SKM-1 (cell line): ENCODE measurements around the gene MAPT.

Experiments
- DNase-seq: peaks from one replicate; lab custom pipeline; 2025; ENCODE audit not compliant: unreplicated experiment; lab: John Stamatoyannopoulos, UW

Gene MAPT

DNA sequence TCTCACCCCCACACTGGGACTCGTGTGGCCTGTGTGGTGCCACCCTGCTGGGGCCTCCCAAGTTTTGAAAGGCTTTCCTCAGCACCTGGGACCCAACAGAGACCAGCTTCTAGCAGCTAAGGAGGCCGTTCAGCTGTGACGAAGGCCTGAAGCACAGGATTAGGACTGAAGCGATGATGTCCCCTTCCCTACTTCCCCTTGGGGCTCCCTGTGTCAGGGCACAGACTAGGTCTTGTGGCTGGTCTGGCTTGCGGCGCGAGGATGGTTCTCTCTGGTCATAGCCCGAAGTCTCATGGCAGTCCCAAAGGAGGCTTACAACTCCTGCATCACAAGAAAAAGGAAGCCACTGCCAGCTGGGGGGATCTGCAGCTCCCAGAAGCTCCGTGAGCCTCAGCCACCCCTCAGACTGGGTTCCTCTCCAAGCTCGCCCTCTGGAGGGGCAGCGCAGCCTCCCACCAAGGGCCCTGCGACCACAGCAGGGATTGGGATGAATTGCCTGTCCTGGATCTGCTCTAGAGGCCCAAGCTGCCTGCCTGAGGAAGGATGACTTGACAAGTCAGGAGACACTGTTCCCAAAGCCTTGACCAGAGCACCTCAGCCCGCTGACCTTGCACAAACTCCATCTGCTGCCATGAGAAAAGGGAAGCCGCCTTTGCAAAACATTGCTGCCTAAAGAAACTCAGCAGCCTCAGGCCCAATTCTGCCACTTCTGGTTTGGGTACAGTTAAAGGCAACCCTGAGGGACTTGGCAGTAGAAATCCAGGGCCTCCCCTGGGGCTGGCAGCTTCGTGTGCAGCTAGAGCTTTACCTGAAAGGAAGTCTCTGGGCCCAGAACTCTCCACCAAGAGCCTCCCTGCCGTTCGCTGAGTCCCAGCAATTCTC lies 132.1 kb downstream of the MAPT start:
- no peak for DNase-seq

- DNase-seq, result no peak
Measured at GRCh38 chr17:46027048-46027975, 133.0 kb downstream of the MAPT start.

DNA sequence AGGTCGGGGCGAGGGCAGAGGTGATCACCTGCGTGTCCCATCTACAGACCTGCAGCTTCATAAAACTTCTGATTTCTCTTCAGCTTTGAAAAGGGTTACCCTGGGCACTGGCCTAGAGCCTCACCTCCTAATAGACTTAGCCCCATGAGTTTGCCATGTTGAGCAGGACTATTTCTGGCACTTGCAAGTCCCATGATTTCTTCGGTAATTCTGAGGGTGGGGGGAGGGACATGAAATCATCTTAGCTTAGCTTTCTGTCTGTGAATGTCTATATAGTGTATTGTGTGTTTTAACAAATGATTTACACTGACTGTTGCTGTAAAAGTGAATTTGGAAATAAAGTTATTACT lies 133.6 kb downstream of the MAPT start:
- no peak for DNase-seq

GRCh38 chr17:46028374-46028773 lies 134.0 kb downstream of the MAPT start:
- DNase-seq, result no peak

DNA sequence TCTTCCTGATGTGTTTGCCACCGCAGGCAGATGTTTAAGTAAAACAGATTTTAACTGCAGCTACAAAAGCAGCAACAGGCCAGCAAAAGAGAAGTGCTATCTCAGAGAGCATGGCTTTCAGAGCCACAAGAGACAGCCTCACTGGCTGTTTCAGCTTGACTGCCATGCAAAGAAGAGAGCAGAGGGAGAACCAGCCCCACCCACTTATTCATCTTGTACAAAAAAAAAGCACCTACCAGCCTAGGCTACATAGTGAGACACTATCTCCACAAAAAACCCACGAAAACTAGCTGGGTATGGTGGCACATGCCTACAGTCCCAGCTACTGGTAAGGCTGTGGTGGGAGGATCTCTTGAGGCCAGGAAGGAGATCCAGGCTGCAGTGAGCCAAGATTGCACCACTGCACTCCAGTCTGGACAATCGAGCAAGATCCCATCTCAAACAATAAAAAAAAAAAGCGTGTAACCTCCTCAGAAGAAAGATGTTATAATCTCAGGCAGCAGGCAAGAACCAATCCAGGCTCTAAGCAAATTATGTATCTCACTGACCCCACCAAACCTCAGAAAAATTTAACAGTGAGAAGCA lies 134.7 kb downstream of the MAPT start:
- DNase-seq, result no peak

DNA sequence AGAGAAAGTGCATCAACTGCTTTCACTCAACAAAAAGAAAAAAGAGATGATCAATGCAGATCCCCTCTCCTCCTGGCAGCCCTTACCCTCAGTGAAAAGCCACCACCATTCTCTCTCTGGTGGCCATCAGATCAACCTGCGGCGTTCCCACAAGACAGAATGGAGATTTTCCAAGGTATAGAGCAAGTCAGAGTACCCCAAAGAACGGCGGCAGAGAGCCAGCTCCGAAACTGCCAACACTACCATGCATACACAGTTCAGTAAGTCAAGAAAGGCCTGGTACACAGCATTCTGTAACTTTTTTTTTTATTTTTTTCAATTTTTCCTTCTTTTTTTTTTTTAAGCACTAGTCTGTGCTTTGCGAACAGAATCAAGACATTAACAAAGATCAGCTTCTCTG lies 135.3 kb downstream of the MAPT start:
- no peak for DNase-seq

GRCh38 chr17:46030752-46031151 lies 136.4 kb downstream of the MAPT start:
- DNase-seq, result no peak

DNA sequence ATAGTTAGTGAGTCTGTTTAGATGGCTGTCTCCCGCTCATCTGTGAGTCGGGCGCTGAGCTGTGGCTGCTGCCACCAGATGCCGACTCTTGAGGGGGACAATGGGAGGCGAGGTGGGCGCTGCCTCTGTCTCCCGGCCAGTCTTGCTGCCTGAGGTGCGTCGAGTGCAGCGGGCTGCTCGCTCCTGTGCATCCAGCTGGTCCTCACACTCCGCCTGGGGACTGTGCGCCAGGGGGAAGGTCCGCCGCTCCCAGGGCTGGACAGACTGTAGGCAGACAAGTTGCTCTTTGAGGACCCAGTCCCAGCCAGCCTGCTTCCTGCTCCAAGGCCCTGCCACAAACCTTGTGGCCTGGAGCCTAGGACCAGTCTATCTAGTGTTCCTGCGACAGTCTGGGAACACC lies 137.1 kb downstream of the MAPT start:
- DNase-seq, result no peak

- DNase-seq, result no peak
Measured at GRCh38 chr17:46031920-46032319, 137.6 kb downstream of the MAPT start.

- no peak for DNase-seq
Measured at GRCh38 chr17:46032909-46033308, 138.6 kb downstream of the MAPT start.

GRCh38 chr17:46033392-46033791 lies 139.0 kb downstream of the MAPT start:
- no peak for DNase-seq

GRCh38 chr17:46035112-46035818 lies 140.9 kb downstream of the MAPT start:
- DNase-seq, result no peak

DNA sequence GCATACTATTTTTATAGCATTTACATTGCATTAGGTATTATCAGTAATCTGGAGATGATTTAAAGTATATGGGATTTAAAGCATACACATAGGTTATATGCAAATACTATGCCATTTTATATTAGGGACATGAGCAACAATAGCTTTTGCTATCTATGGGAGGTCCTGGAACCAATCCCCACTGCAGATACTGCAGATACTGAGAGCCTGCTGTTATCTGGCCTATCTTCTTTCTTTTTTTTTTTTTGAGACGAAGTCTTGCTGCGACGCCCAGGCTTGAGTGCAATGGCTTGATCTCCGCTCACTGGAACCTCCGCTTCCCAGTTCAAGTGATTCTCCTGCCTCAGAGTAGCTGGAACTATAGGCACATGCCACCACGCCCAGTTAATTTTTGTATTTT lies 142.1 kb downstream of the MAPT start:
- no peak for DNase-seq

GRCh38 chr17:46037722-46038255 lies 143.4 kb downstream of the MAPT start:
- DNase-seq, result no peak

DNA sequence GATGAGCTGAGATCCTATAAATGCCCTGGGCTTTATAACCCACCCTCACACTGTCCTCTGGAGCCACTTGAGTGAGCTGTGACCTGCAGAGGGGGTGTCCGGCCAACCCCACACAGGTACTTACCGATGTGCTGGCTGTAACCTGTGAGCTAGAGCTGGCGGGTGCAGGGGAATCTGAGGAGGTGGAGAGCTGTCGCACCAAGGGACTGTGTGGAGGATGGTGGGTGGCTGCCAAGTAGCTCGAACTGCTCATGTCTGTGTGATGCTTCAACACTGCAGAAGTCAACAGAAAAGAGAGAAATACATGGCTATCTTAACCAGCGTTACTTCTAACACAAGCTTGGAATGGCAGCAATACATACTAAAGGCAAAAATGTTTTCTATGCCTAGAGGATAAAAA lies 144.1 kb downstream of the MAPT start:
- DNase-seq, result no peak

GRCh38 chr17:46038937-46039336 lies 144.6 kb downstream of the MAPT start:
- no peak for DNase-seq

DNA sequence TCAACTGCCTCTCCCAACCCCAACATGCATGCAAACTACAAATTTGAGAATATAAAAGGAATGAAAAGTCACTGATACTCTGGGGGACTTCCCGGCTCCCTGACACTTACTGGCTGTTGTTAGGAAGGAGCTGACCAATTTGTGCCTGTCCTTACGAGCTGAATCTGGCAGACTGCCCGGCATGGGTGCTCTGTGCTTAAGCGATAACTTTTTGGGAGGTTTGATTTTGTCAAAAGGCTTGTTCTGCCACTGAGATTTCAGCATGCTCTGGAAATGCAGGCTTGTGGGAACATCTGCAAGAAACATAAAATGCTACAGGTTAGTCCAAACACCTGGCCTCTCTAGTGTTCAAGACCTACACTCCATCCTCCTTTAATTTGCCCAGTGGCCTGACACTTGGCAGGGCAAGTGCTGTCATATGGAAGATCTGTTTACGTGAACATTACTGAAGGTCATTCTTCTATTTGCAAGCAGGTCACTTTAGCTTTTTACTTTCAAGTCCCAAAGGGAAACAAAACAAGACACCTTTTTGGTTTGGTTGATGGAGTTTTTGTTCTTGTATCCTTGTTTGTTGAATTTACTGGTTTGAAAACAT lies 145.3 kb downstream of the MAPT start:
- no peak for DNase-seq

DNA sequence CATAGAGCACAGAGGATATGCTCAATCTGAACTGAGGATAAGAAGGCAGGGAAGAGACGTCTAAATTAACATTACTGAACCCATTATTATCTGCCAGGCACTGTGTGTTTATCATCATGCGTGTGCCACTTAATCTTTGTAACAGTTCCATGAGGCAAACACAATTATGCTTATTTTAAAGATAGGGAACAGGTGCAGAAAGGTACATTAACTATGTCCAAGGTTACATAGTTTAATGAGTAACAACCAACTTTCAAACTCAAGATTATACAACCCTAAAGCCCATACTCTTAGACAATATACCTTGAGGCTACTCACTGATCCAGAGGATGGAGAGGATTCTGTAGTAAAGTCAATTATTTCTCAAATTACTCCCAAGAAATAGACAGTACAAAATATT lies 147.9 kb downstream of the MAPT start:
- no peak for DNase-seq

DNA sequence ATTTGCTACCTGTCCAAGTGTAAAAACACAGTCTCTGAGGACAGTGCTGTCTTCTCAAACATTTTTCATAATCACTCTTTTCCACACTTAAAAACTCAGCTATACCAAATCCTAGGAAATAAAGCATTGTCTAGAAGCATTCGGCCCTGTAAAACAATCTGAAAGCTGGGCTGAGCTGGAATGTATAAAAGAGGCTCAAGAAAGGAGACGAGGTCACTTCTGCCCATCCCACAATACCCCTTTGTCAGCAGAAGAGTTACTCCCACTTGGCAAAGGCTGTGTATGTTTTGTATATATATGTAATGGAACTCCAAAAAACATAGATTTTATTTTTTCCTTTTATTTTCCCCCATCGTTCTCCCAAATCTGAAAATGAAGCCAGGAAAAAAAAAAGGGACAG lies 148.6 kb downstream of the MAPT start:
- no peak for DNase-seq

- no peak for DNase-seq
Measured at GRCh38 chr17:46043606-46044005, 149.3 kb downstream of the MAPT start.
